ENCODE results near the gene DGCR6.
"Not testable (repeated sequence)": the region's sequence is repeated elsewhere in the genome, so short reads cannot be mapped to it uniquely, and the experiment has no call there.

DGCR6 gene

GRCh38 chr22:18947905-18948304 lies 41.8 kb downstream of the DGCR6 start:
- no peaks in the 10 kb centered on the region for H3K9me3 ChIP-seq (ENCODE audit: low read depth, low read length)
- H3K36me3 ChIP-seq (ENCODE audit: insufficient read depth, low read length), result no peaks in the 10 kb centered on the region
- no peak for DNase-seq (ENCODE audit: low read depth, low spot score)
- no peak overlapping the region for H3K4me3 ChIP-seq
- TF ChIP-seq POLR2AphosphoS5 (IDR thresholded peaks at IDR 0.05; ENCODE audit: borderline replicate concordance, low read depth, low read length) (no peak), EZH2 (IDR thresholded peaks at IDR 0.05) (no peak), FOXP2 (optimal IDR thresholded peaks at IDR 0.05; ENCODE audit: control extremely low read depth, extremely low read length, insufficient read depth) (no peak)
- no peak overlapping the region for H3K27ac ChIP-seq
- H3K9ac ChIP-seq (ENCODE audit: insufficient read length), result no peak overlapping the region

GRCh38 chr22:18950141-18950540 lies 44.0 kb downstream of the DGCR6 start:
- no peaks in the 10 kb centered on the region for H3K9me3 ChIP-seq (ENCODE audit: low read depth, low read length)
- TF ChIP-seq POLR2AphosphoS5 (IDR thresholded peaks at IDR 0.05; ENCODE audit: borderline replicate concordance, low read depth, low read length) (no peak), EZH2 (IDR thresholded peaks at IDR 0.05) (no peak), FOXP2 (optimal IDR thresholded peaks at IDR 0.05; ENCODE audit: control extremely low read depth, extremely low read length, insufficient read depth) (no peak)
- no peak overlapping the region for H3K9ac ChIP-seq (ENCODE audit: insufficient read length)
- no peak overlapping the region for H3K4me3 ChIP-seq
- H3K27ac ChIP-seq, result no peak overlapping the region
- no peaks in the 10 kb centered on the region for H3K36me3 ChIP-seq (ENCODE audit: insufficient read depth, low read length)
- no peak for DNase-seq (ENCODE audit: low read depth, low spot score)

GRCh38 chr22:18952022-18952421 lies 45.9 kb downstream of the DGCR6 start:
- H3K36me3 ChIP-seq (ENCODE audit: insufficient read depth, low read length), result no peaks in the 10 kb centered on the region
- DNase-seq (ENCODE audit: low read depth, low spot score), result no peak
- no peak overlapping the region for H3K27ac ChIP-seq
- H3K9me3 ChIP-seq (ENCODE audit: low read depth, low read length), result no peaks in the 10 kb centered on the region
- H3K9ac ChIP-seq (ENCODE audit: insufficient read length), result no peak overlapping the region
- TF ChIP-seq FOXP2 (optimal IDR thresholded peaks at IDR 0.05; ENCODE audit: control extremely low read depth, extremely low read length, insufficient read depth), result no peak
- TF ChIP-seq EZH2 (IDR thresholded peaks at IDR 0.05), result no peak
- no peak for TF ChIP-seq POLR2AphosphoS5 (IDR thresholded peaks at IDR 0.05; ENCODE audit: borderline replicate concordance, low read depth, low read length)
- H3K4me3 ChIP-seq, result no peak overlapping the region

- H3K27ac ChIP-seq; H3K36me3 ChIP-seq (ENCODE audit: insufficient read depth, low read length); DNase-seq (ENCODE audit: low read depth, low spot score); H3K4me3 ChIP-seq; H3K9ac ChIP-seq (ENCODE audit: insufficient read length); H3K9me3 ChIP-seq (ENCODE audit: low read depth, low read length): not testable (repeated sequence)
Measured at GRCh38 chr22:18953128-18953527, 47.0 kb downstream of the DGCR6 start.

DNA sequence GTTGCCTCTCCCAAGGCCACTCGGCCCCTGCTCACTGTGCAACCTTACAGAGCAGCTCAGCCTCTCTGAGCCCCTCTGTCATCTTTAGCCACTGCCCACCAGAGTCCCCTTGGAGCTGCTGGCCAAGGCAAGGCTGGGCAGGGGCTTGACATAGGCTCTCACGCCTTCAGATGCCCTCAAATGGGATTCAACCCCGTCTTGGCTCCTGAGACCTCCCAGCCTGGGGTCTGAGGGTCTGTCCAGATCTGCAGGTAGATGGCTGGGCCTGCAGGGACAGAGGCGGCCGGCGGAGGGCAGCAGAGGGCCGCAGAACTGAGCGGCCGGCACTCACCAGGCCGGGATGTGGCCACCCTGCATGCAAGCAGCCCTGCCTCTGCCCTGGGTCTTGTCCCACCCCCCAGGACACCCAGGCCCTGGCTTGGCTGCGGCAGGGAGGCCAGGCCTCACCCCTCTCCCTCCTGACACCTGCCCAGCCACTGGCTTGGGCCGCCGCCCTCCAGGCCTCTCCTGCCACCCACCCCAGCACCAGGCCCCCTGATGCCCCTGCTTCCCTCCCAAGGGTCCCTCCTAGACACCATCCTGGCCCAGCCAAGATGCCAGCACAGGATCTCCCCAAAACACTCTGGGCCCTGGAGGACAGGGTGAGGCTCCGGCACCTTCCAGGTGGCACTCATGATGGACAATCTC lies 48.3 kb downstream of the DGCR6 start:
- H3K4me3 ChIP-seq; H3K9me3 ChIP-seq (ENCODE audit: low read depth, low read length); H3K9ac ChIP-seq (ENCODE audit: insufficient read length); H3K27ac ChIP-seq; H3K36me3 ChIP-seq (ENCODE audit: insufficient read depth, low read length); DNase-seq (ENCODE audit: low read depth, low spot score): not testable (repeated sequence)

DNA sequence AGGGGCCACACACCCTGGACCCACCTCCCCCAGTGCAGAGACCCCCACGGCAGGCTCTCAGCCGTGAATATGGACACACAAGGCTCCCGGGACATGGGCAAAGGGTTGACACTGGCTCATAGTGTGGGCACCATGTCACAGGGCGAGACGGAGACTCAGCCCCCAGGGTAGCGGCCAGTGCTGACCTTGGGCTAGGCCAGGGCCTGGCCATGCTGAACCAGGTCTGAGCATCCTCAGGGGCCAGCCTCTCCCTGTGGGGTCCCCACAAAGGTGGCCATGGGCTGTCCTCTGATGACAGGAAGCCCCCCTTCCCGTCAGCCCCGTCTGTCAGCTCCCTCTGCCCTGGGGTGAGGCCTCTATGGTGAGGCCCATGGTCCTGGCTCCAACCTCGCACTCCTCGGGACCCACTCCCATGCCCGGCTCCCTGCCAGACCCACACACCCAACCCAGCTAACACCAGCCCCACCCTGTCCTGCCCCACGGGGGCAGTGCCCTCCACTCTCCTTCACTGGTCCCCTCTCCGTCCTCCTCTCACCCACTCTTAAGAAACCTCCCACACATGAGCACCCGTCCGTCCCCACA lies 49.0 kb downstream of the DGCR6 start:
- DNase-seq (ENCODE audit: low read depth, low spot score), result no peak
- TF ChIP-seq EZH2 (IDR thresholded peaks at IDR 0.05) (no peak), FOXP2 (optimal IDR thresholded peaks at IDR 0.05; ENCODE audit: control extremely low read depth, extremely low read length, insufficient read depth) (no peak), POLR2AphosphoS5 (IDR thresholded peaks at IDR 0.05; ENCODE audit: borderline replicate concordance, low read depth, low read length) (no peak)

GRCh38 chr22:18955696-18956095 lies 49.6 kb downstream of the DGCR6 start:
- H3K27ac ChIP-seq, result no peak overlapping the region
- H3K9me3 ChIP-seq (ENCODE audit: low read depth, low read length), result no peaks in the 10 kb centered on the region
- TF ChIP-seq POLR2AphosphoS5 (IDR thresholded peaks at IDR 0.05; ENCODE audit: borderline replicate concordance, low read depth, low read length) (no peak), EZH2 (IDR thresholded peaks at IDR 0.05) (no peak), FOXP2 (optimal IDR thresholded peaks at IDR 0.05; ENCODE audit: control extremely low read depth, extremely low read length, insufficient read depth) (no peak)
- no peaks in the 10 kb centered on the region for H3K36me3 ChIP-seq (ENCODE audit: insufficient read depth, low read length)
- DNase-seq (ENCODE audit: low read depth, low spot score), result no peak
- H3K9ac ChIP-seq (ENCODE audit: insufficient read length), result no peak overlapping the region
- H3K4me3 ChIP-seq, result no peak overlapping the region

More for the DNA sequence above, 49.0 kb downstream of the DGCR6 start:
- H3K4me3 ChIP-seq, result no peak overlapping the region
- H3K9me3 ChIP-seq (ENCODE audit: low read depth, low read length), result no peaks in the 10 kb centered on the region
- H3K27ac ChIP-seq, result no peak overlapping the region
- no peaks in the 10 kb centered on the region for H3K36me3 ChIP-seq (ENCODE audit: insufficient read depth, low read length)
- no peak overlapping the region for H3K9ac ChIP-seq (ENCODE audit: insufficient read length)

DNA sequence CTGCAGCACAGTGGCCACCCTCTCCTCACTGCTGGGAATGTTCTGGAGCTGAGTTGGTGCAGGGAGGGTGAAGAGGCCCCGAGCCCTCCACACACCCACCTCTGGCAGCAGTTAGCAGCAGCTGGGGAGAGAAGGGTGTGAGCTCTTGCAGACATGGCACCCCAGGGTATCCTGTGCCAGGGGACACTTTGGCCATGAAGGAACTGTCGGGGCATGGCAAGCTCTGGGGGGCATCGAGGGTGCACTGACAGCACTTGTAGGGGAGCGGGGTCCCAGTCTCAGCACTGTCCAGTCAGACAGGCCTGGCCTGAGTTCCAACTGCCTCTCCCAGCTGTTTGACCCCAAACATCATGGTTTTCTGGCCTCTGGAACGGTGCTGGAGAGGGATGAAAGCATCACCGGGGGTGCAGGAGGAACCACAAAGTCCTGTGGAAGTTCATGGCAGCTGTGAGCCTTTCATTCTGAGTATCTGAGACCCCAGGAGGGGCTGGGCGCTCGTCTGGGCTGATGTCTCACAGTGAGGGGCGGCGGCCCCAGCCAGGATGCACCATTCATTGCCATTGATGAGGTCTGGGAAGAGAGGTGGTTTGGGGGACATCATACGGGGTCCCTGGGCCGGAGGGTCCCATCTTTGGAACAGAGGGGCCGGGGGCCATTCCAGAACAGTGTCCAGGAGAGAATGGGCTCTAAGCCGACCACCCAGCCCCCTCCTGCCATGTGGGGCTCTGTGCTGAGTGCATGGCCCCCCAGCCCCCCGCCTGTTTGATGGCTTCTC lies 50.2 kb downstream of the DGCR6 start:
- H3K9ac ChIP-seq (ENCODE audit: insufficient read length), result not testable (repeated sequence)

GRCh38 chr22:18956956-18957355 lies 50.8 kb downstream of the DGCR6 start:
- H3K9ac ChIP-seq (ENCODE audit: insufficient read length); H3K27ac ChIP-seq; H3K9me3 ChIP-seq (ENCODE audit: low read depth, low read length); H3K36me3 ChIP-seq (ENCODE audit: insufficient read depth, low read length); H3K4me3 ChIP-seq; DNase-seq (ENCODE audit: low read depth, low spot score): not testable (repeated sequence)

More for the DNA sequence above, 50.2 kb downstream of the DGCR6 start:
- H3K9me3 ChIP-seq (ENCODE audit: low read depth, low read length); DNase-seq (ENCODE audit: low read depth, low spot score); H3K27ac ChIP-seq; H3K36me3 ChIP-seq (ENCODE audit: insufficient read depth, low read length); H3K4me3 ChIP-seq: not testable (repeated sequence)

GRCh38 chr22:18957621-18958320 lies 51.7 kb downstream of the DGCR6 start:
- DNase-seq (ENCODE audit: low read depth, low spot score); H3K4me3 ChIP-seq; H3K36me3 ChIP-seq (ENCODE audit: insufficient read depth, low read length); H3K9me3 ChIP-seq (ENCODE audit: low read depth, low read length); H3K9ac ChIP-seq (ENCODE audit: insufficient read length); H3K27ac ChIP-seq: not testable (repeated sequence)

DNA sequence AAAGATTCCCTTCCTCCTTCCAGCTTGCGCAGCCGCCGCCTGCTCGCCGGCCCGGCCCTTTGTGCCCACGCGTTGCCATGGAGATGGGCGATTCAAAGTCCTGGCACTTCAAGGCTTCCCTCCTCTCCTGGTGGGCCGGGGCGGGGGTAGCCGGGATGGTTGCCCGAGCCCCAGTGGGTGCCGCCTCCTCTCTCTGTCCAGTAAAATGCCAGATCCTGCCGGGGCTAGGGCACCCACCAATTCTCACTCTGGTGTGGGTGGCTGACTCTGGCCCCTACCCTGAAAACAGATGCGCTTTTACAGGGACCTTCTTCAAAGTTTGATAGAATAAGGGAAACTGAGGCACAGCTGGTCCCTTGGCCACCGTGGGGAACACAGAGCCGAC lies 52.2 kb downstream of the DGCR6 start:
- not testable (repeated sequence) for H3K27ac ChIP-seq; H3K9ac ChIP-seq (ENCODE audit: insufficient read length); H3K36me3 ChIP-seq (ENCODE audit: insufficient read depth, low read length); H3K9me3 ChIP-seq (ENCODE audit: low read depth, low read length); DNase-seq (ENCODE audit: low read depth, low spot score); H3K4me3 ChIP-seq

DNA sequence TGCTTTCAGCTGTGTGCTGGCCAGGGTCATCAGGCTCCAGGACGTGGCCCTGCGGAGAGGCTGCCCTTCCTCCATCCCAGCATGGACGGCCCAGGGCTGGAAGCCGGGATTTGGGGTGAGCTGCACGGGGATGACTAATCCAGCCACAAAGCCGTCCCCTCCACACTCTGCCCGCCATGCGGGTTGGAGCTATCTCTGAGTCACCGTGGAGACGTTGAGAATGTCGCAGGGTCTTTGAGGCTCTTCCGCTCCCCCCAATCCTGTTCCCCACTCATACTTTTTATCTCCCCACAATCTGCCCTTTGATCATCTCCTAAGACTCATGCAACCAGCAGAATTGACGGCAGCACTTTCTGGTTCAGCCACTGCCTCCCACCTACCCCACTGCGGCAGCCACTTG lies 52.6 kb downstream of the DGCR6 start:
- DNase-seq (ENCODE audit: low read depth, low spot score); H3K9ac ChIP-seq (ENCODE audit: insufficient read length); H3K36me3 ChIP-seq (ENCODE audit: insufficient read depth, low read length): not testable (repeated sequence)

More for the DNA sequence above, 52.6 kb downstream of the DGCR6 start:
- H3K27ac ChIP-seq; H3K9me3 ChIP-seq (ENCODE audit: low read depth, low read length); H3K4me3 ChIP-seq: not testable (repeated sequence)

Data from SK-N-MC (cell line).